HG02885 (cell line): ENCODE data around the gene SLAMF6.
A peak's percentile ranks its signal among the peaks of the same experiment; 100 is the strongest.

Experiments
- ATAC-seq: cut with Tn5 transposase; IDR thresholded peaks from one replicate; pipeline ENCODE4 v1.9.1; 2021; ENCODE audit warnings: mild to moderate bottlenecking; ENCODE audit not compliant: unreplicated experiment, poor library complexity

The SLAMF6 gene

GRCh38 chr1:160474392-160475242 lies 48.4 kb downstream of the SLAMF6 start:
- ATAC-seq, result peak; percentile 68

GRCh38 chr1:160472112-160472511 lies 50.9 kb downstream of the SLAMF6 start:
- ATAC-seq, result no peak

GRCh38 chr1:160471253-160471652 lies 51.8 kb downstream of the SLAMF6 start:
- no peak for ATAC-seq

GRCh38 chr1:160467576-160467975 lies 55.5 kb downstream of the SLAMF6 start:
- ATAC-seq, result no peak

GRCh38 chr1:160466961-160467360 lies 56.1 kb downstream of the SLAMF6 start:
- ATAC-seq, result no peak

- no peak for ATAC-seq
These were observed 57.9 kb downstream of the SLAMF6 start for GRCh38 chr1:160465123-160465522.

GRCh38 chr1:160460683-160461287 lies 62.3 kb downstream of the SLAMF6 start:
- no peak for ATAC-seq

- ATAC-seq, result no peak
These were observed 62.8 kb downstream of the SLAMF6 start for GRCh38 chr1:160460214-160460642.

GRCh38 chr1:160459687-160460086 lies 63.4 kb downstream of the SLAMF6 start:
- no peak for ATAC-seq

GRCh38 chr1:160459056-160459455 lies 64.0 kb downstream of the SLAMF6 start:
- ATAC-seq, result no peak

- no peak for ATAC-seq
These were observed 67.9 kb downstream of the SLAMF6 start for GRCh38 chr1:160455153-160455517.

GRCh38 chr1:160454371-160455152 lies 68.5 kb downstream of the SLAMF6 start:
- ATAC-seq, result no peak

- ATAC-seq, result peak; percentile 75
These were observed 69.6 kb downstream of the SLAMF6 start for GRCh38 chr1:160453443-160453842.

- ATAC-seq, result peak; percentile 42
These were observed 71.2 kb downstream of the SLAMF6 start for GRCh38 chr1:160451859-160452232.

GRCh38 chr1:160451119-160451858 lies 71.8 kb downstream of the SLAMF6 start:
- ATAC-seq, result peak; percentile 36

GRCh38 chr1:160449494-160449893 lies 73.6 kb downstream of the SLAMF6 start:
- ATAC-seq, result no peak

- ATAC-seq, result no peak
These were observed 76.0 kb downstream of the SLAMF6 start for GRCh38 chr1:160446945-160447600.

GRCh38 chr1:160439718-160440117 lies 83.3 kb downstream of the SLAMF6 start:
- ATAC-seq, result no peak

- ATAC-seq, result no peak
These were observed 84.1 kb downstream of the SLAMF6 start for GRCh38 chr1:160438935-160439334.
